H1 (cell line): ENCODE results near the gene CPEB3. TPM values are rescaled to one million over a fixed set of nuclear protein-coding genes. Genes with fewer than 3 reads are reported as not detected.

Experiments
- CTCF ChIA-PET: fragments of 300-600 bp; sonication (Branson Sonifier 250); formaldehyde crosslinking; loops from one replicate; lab custom pipeline; 2021; ENCODE audit not compliant: partially characterized antibody; lab: Charles Lee
- POLR2A ChIA-PET: fragments of 300-600 bp; sonication (Branson Sonifier 250); formaldehyde crosslinking; loops from one replicate; lab custom pipeline; 2021; ENCODE audit warnings: inconsistent platforms; ENCODE audit not compliant: partially characterized antibody; lab: Charles Lee
- DNase-seq, 2 experiments: peaks; one replicate each; pipeline versions ENCODE4 v3.0.0 to v3.0.0-alpha.2; 2010 to 2022; ENCODE audit warnings: low spot score in 2 of 2, low read depth in 1 of 2, mixed read lengths in 1 of 2
- FAIRE-seq: peaks from 2 replicates; lab custom pipeline; 2011; peaks lifted over from hg19 to GRCh38; lab: Jason Lieb, UNC
- H2AFZ ChIP-seq: 2 replicates; pipeline ENCODE4 v1.8.1; 2012; ENCODE audit warnings: low read length, inconsistent platforms
- H2AK5ac ChIP-seq: 2 replicates; pipeline ENCODE4 v1.6.1; 2013; ENCODE audit warnings: low read depth, low read length
- H2BK120ac ChIP-seq: replicated peaks from 2 replicates; pipeline ENCODE3; 2013; ENCODE audit warnings: low read depth, low read length, inconsistent platforms
- H2BK12ac ChIP-seq: 2 replicates; pipeline ENCODE4 v1.6.1; 2013; ENCODE audit warnings: low read depth, low read length
- H2BK15ac ChIP-seq: 2 replicates; pipeline ENCODE4 v1.6.1; 2013; ENCODE audit warnings: low read length
- H2BK20ac ChIP-seq: 2 replicates; pipeline ENCODE4 v1.6.1; 2013; ENCODE audit warnings: low read length
- H2BK5ac ChIP-seq: 2 replicates; pipeline ENCODE4 v1.6.1; 2013; ENCODE audit warnings: low read depth, low read length
- H3K14ac ChIP-seq: 2 replicates; pipeline ENCODE4 v1.6.1; 2013; ENCODE audit warnings: inconsistent platforms; ENCODE audit not compliant: insufficient read length
- H3K18ac ChIP-seq: 2 replicates; pipeline ENCODE4 v1.6.1; 2013; ENCODE audit warnings: low read length; ENCODE audit errors: extremely low read depth
- H3K23ac ChIP-seq: 2 replicates; pipeline ENCODE4 v1.6.1; 2013; ENCODE audit warnings: inconsistent platforms; ENCODE audit not compliant: insufficient read length
- H3K23me2 ChIP-seq: 2 replicates; pipeline ENCODE4 v1.6.1; 2013; ENCODE audit warnings: low read depth, low read length
- H3K27ac ChIP-seq: 2 replicates; pipeline ENCODE4 v1.6.1; 2011; ENCODE audit warnings: low read depth, low read length, inconsistent platforms
- H3K27me3 ChIP-seq, 4 experiments: replicated peaks in 1 of 4; 1 replicate in 1 of 4; 2 replicates in 3 of 4; pipeline versions ENCODE4 v1.6.1 to v1.8.1; 2011 to 2013; ENCODE audit warnings: low read length in 3 of 4, mild to moderate bottlenecking in 3 of 4, inconsistent platforms in 2 of 4, mixed read lengths in 2 of 4, moderate library complexity in 1 of 4; ENCODE audit not compliant: control insufficient read depth in 3 of 4, insufficient read depth in 3 of 4; ENCODE audit errors: extremely low read depth in 1 of 4
- H3K36me3 ChIP-seq, 4 experiments: 2 replicates each; pipeline versions ENCODE4 v1.6.1 to v1.8.1; 2011 to 2013; ENCODE audit warnings: mild to moderate bottlenecking in 4 of 4, low read length in 3 of 4, moderate library complexity in 2 of 4, control low read depth in 1 of 4, inconsistent platforms in 1 of 4; ENCODE audit not compliant: insufficient read depth in 4 of 4, control insufficient read depth in 2 of 4
- H3K4ac ChIP-seq: replicated peaks from 2 replicates; pipeline ENCODE3; 2013; ENCODE audit warnings: low read length, low read depth, mixed read lengths, inconsistent platforms; ENCODE audit not compliant: insufficient read length
- H3K4me1 ChIP-seq, 4 experiments: replicated peaks in 1 of 4; 1 replicate in 1 of 4; 2 replicates in 3 of 4; pipeline versions ENCODE4 v1.6.1 to v1.8.1; 2011 to 2013; ENCODE audit warnings: low read length in 3 of 4, inconsistent platforms in 2 of 4, mixed read lengths in 1 of 4; ENCODE audit not compliant: insufficient read depth in 4 of 4, control insufficient read depth in 3 of 4
- H3K4me2 ChIP-seq, 2 experiments: 2 replicates each; pipeline versions ENCODE4 v1.6.1 to v1.8.1; 2011 to 2013; ENCODE audit warnings: low read depth in 2 of 2, low read length in 2 of 2, control low read depth in 1 of 2, inconsistent platforms in 1 of 2, mild to moderate bottlenecking in 1 of 2; ENCODE audit not compliant: insufficient read depth in 1 of 2
- H3K4me3 ChIP-seq, 4 experiments: fragments of 200-600, 300-600 bp in 1 of 4; sonication (generic), shearing (Covaris generic), sonication (Bioruptor Twin) in 1 of 4; 2 replicates each; pipeline versions ENCODE4 v1.5.1 to v1.8.1; 2011 to 2016; ENCODE audit warnings: low read length in 4 of 4, low read depth in 3 of 4, control low read depth in 2 of 4, inconsistent platforms in 2 of 4, mild to moderate bottlenecking in 2 of 4, mixed read lengths in 1 of 4, moderate library complexity in 1 of 4; ENCODE audit not compliant: insufficient read depth in 2 of 4; ENCODE audit errors: extremely low read depth in 1 of 4
- H3K56ac ChIP-seq: replicated peaks from 2 replicates; pipeline ENCODE3; 2013; ENCODE audit warnings: low read depth, mild to moderate bottlenecking, mixed read lengths, low read length, inconsistent platforms; ENCODE audit not compliant: insufficient read length
- H3K79me1 ChIP-seq: 2 replicates; pipeline ENCODE4 v1.6.1; 2013; ENCODE audit warnings: low read depth, low read length, control low read depth
- H3K79me2 ChIP-seq, 2 experiments: 2 replicates each; pipeline versions ENCODE4 v1.6.1 to v1.8.1; 2012 to 2013; ENCODE audit warnings: low read length in 2 of 2, mild to moderate bottlenecking in 2 of 2, inconsistent platforms in 1 of 2; ENCODE audit not compliant: insufficient read depth in 2 of 2, control insufficient read depth in 1 of 2
- H3K9ac ChIP-seq, 4 experiments: replicated peaks in 1 of 4; 1 replicate in 1 of 4; 2 replicates in 3 of 4; pipeline versions ENCODE4 v1.6.1 to v1.8.1; 2011 to 2013; ENCODE audit warnings: low read depth in 3 of 4, low read length in 3 of 4, control low read depth in 2 of 4, mild to moderate bottlenecking in 2 of 4, moderate library complexity in 2 of 4, inconsistent platforms in 1 of 4; ENCODE audit errors: extremely low read depth in 1 of 4
- H3K9me3 ChIP-seq, 2 experiments: 2 replicates each; pipeline versions ENCODE4 v1.6.1 to v1.8.1; 2012 to 2013; ENCODE audit warnings: mild to moderate bottlenecking in 2 of 2, moderate library complexity in 2 of 2, control low read depth in 1 of 2, inconsistent platforms in 1 of 2, low read depth in 1 of 2, low read length in 1 of 2, mixed read lengths in 1 of 2; ENCODE audit not compliant: insufficient read depth in 2 of 2
- H4K20me1 ChIP-seq, 2 experiments: replicated peaks in 1 of 2; 2 replicates each; pipeline versions ENCODE3 to v1.8.1; 2011 to 2013; ENCODE audit warnings: inconsistent platforms in 2 of 2, low read length in 2 of 2, mild to moderate bottlenecking in 1 of 2; ENCODE audit not compliant: insufficient read depth in 2 of 2, control insufficient read depth in 1 of 2
- H4K5ac ChIP-seq: 2 replicates; pipeline ENCODE4 v1.6.1; 2013; ENCODE audit warnings: low read length, low read depth, mixed read lengths, inconsistent platforms; ENCODE audit not compliant: insufficient read length
- H4K8ac ChIP-seq: 2 replicates; pipeline ENCODE4 v1.8.0; 2013; ENCODE audit warnings: mild to moderate bottlenecking, moderate library complexity, low read length, inconsistent platforms; ENCODE audit not compliant: insufficient read depth; ENCODE audit errors: extremely low read depth
- H4K91ac ChIP-seq: replicated peaks from 2 replicates; pipeline ENCODE3; 2013; ENCODE audit warnings: low read length, mixed read lengths, inconsistent platforms; ENCODE audit not compliant: insufficient read length
- CEBPB ChIP-seq: IDR thresholded peaks from 2 replicates; pipeline ENCODE4 v1.6.1; 2012; ENCODE audit warnings: low read depth, low read length
- CTBP2 ChIP-seq: IDR thresholded peaks from 2 replicates; pipeline ENCODE4 v1.7.0; 2011; ENCODE audit warnings: borderline replicate concordance, mild to moderate bottlenecking, moderate library complexity, mixed read lengths, low read length; ENCODE audit not compliant: insufficient read depth, insufficient read length
- EZH2 ChIP-seq: fragments of 200-600 bp; sonication (generic); IDR thresholded peaks from 2 replicates; pipeline ENCODE4 v1.7.1; 2012; ENCODE audit warnings: low read depth, mild to moderate bottlenecking, moderate library complexity, low read length, inconsistent platforms; ENCODE audit not compliant: severe bottlenecking
- JUND ChIP-seq: IDR thresholded peaks from 2 replicates; pipeline ENCODE4 v1.6.1; 2011; ENCODE audit warnings: mild to moderate bottlenecking, improper control_type of control experiment, low read length
- KDM4A ChIP-seq: IDR thresholded peaks from one replicate; pipeline ENCODE4 v1.7.1; 2012; ENCODE audit warnings: low read depth, mild to moderate bottlenecking, moderate library complexity, low read length, inconsistent platforms; ENCODE audit not compliant: severe bottlenecking
- NANOG ChIP-seq: IDR thresholded peaks from 2 replicates; pipeline ENCODE4 v1.6.1; 2011; ENCODE audit warnings: low read length, low read depth, mild to moderate bottlenecking, inconsistent platforms; ENCODE audit not compliant: insufficient read depth, poor library complexity, severe bottlenecking
- RBBP5 ChIP-seq: IDR thresholded peaks from 2 replicates; pipeline ENCODE4 v1.7.1; 2012; ENCODE audit warnings: low read depth, mild to moderate bottlenecking, inconsistent platforms, low read length, moderate library complexity, borderline replicate concordance
- SAP30 ChIP-seq: fragments of 300-600 bp; sonication (generic); IDR thresholded peaks from 2 replicates; pipeline ENCODE4 v1.7.1; 2012; ENCODE audit warnings: low read length, moderate library complexity, mild to moderate bottlenecking, inconsistent platforms; ENCODE audit not compliant: insufficient read depth, insufficient replicate concordance
- SIRT6 ChIP-seq: IDR thresholded peaks from one replicate; pipeline ENCODE4 v1.7.1; 2012; ENCODE audit warnings: low read length, inconsistent platforms
- TAF7 ChIP-seq: optimal IDR thresholded peaks from 2 replicates; pipeline ENCODE3; 2011; ENCODE audit warnings: low read depth, mild to moderate bottlenecking, inconsistent platforms, low read length, moderate library complexity, borderline replicate concordance
- TCF12 ChIP-seq: IDR thresholded peaks from 2 replicates; pipeline ENCODE4 v1.6.1; 2011; ENCODE audit warnings: low read depth, mild to moderate bottlenecking, low read length
- YY1 ChIP-seq: IDR thresholded peaks from 2 replicates; pipeline ENCODE4 v1.6.1; 2011; ENCODE audit warnings: low read depth, mild to moderate bottlenecking, low read length
- WGBS, 2 experiments: shearing (Covaris generic) in 1 of 2; methylation state at CpG; one replicate each; pipeline versions ENCODE4 v1.1.6 to v1.1.7; 2013 to 2015; ENCODE audit warnings: low lambda C conversion rate in 2 of 2, mixed read lengths in 2 of 2, inconsistent platforms in 1 of 2, low coverage in 1 of 2, missing lambda C conversion rate in 1 of 2; ENCODE audit not compliant: insufficient replicate concordance in 2 of 2, insufficient coverage in 1 of 2, insufficient read length in 1 of 2; ENCODE audit errors: extremely low coverage in 1 of 2, missing lambda C conversion rate in 1 of 2; 5-methylcytosine and 5-hydroxymethylcytosine counted together
- polyA plus RNA-seq, 7 experiments: library from polyadenylated mRNA; depleted of rRNA in 3 of 7; stranded (reverse) in 5 of 7; unstranded in 2 of 7; fragments of >200 nt in 5 of 7; fragments of 200-250 nt in 2 of 7; gene quantifications; 1 replicate in 5 of 7; 2 replicates in 1 of 7; 4 replicates in 1 of 7; pipeline versions ENCODE4 v1.2.1 to v1.2.3, GENCODE V29; 2011 to 2013; ENCODE audit warnings: missing spikeins in 2 of 7, mixed read lengths in 2 of 7
- total RNA-seq: library from RNA; stranded (reverse); fragmentation: NEBNext Ultra II Directional; extraction: Animal tissue kit (Norgen Biotek cat#: 25700); gene quantifications from 2 replicates; pipeline ENCODE4 v1.2.1, GENCODE V29; 2021
- TF ChIP-seq, protein P1 (sequence below): IDR thresholded peaks from 2 replicates; pipeline ENCODE4 v1.6.1; 2012; ENCODE audit warnings: inconsistent platforms

Gene CPEB3
- total and polyA plus RNA-seq, 2 of the 8 experiments (the other 6 are each of a cell fraction or from before 2014, with no cell fraction given) = 0.39 to 1.7 TPM

DNA sequence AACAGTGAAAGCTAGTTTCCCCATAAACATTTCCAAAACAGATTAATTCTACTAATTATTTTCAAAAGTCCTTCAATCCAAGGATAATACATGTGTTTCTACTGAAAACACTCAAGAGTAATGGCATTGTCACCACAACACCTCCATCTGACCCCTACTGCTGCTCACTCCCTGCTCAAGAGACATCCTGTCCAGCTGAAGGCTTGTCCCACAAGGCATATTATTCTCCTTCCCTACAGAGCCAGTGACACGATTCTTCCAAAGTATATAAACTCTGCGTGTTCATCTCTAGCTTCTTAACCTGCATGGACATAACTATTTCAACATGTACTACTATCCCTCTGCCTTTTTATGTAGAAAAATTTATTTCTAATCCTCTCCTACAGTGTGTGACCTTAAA lies 182.1 kb downstream of the CPEB3 start:
- Histone ChIP-seq H4K20me1 (no peaks in the 10 kb centered on the region), H3K14ac (no peak overlapping the region), H3K18ac (no peak overlapping the region), H3K4ac (no peak overlapping the region), H3K27me3 (peaks cover 0 to 3% (median 0%) of the 10 kb centered on the region in 4 experiments; a peak in 1 of 7 replicates), H3K56ac (no peak overlapping the region), H3K23ac (no peak overlapping the region), H3K79me1 (no peaks in the 10 kb centered on the region; the same call in 1 of the 2 replicates), H2AK5ac (no peak overlapping the region), H2BK15ac (no peak overlapping the region), H4K5ac (no peak overlapping the region), H3K4me3 (no peak overlapping the region), H3K79me2 (no peaks in the 10 kb centered on the region), H2BK12ac (no peak overlapping the region), H2AFZ (no peak overlapping the region), H3K9me3 (no peaks in the 10 kb centered on the region), H3K23me2 (no peaks in the 10 kb centered on the region), H4K8ac (no peak overlapping the region), H3K36me3 (no peaks in the 10 kb centered on the region), H3K4me2 (no peak overlapping the region), H3K9ac (no peak overlapping the region), H2BK20ac (no peak overlapping the region), H2BK120ac (no peak overlapping the region), H3K27ac (no peak overlapping the region), H4K91ac (no peak overlapping the region), H2BK5ac (no peak overlapping the region), H3K4me1 (no peaks in the 10 kb centered on the region)
- 96% methylated on average over 2 of the region's 2 CpGs; no CpG with 5 or more reads in 1 of the 2 experiments for WGBS, 2 experiments
- CTCF ChIA-PET = interaction anchor here (0.8 to 1.5 kb wide), 4 partner anchors 12 to 107 kb away, joined by 3 to 4 read pairs (median 3); no protein-coding TSS in a partner anchor
- FAIRE-seq = no peak
- no peak for DNase-seq
- POLR2A ChIA-PET = interaction anchor here (0.9 kb wide), 1 partner anchor 14 kb away, joined by 3 read pairs; no protein-coding TSS in a partner anchor
- no peak for TF ChIP-seq NANOG
- TF ChIP-seq YY1 = no peak
- TF ChIP-seq, protein P1, sequence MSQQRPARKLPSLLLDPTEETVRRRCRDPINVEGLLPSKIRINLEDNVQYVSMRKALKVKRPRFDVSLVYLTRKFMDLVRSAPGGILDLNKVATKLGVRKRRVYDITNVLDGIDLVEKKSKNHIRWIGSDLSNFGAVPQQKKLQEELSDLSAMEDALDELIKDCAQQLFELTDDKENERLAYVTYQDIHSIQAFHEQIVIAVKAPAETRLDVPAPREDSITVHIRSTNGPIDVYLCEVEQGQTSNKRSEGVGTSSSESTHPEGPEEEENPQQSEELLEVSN = no peak
- no peak for TF ChIP-seq TCF12
- no peak for TF ChIP-seq SIRT6
- no peak for TF ChIP-seq CTBP2
- TF ChIP-seq JUND = no peak
- no peak for TF ChIP-seq EZH2
- no peak for TF ChIP-seq SAP30
- no peak for TF ChIP-seq KDM4A
- no peak for TF ChIP-seq RBBP5
- no peak for TF ChIP-seq TAF7
- no peak for TF ChIP-seq CEBPB
